Mesendoderm (in vitro differentiated cells): ENCODE results near the gene CFAP99.
A peak's percentile ranks its signal among the peaks of the same experiment; 100 is the strongest.

ENCODE experiments used
- DNase-seq: peaks from one replicate; pipeline ENCODE4 v3.0.0; 2013
- H2AK5ac ChIP-seq: 2 replicates; pipeline ENCODE4 v1.6.1; 2013; ENCODE audit warnings: low read length, inconsistent platforms
- H2BK120ac ChIP-seq: 2 replicates; pipeline ENCODE4 v1.6.1; 2013; ENCODE audit warnings: low read depth, mild to moderate bottlenecking, low read length, moderate library complexity, mixed read lengths
- H2BK15ac ChIP-seq: replicated peaks from 2 replicates; pipeline ENCODE4 v1.6.1; 2013; ENCODE audit warnings: low read depth, mild to moderate bottlenecking, moderate library complexity
- H2BK5ac ChIP-seq: 2 replicates; pipeline ENCODE4 v1.6.1; 2013; ENCODE audit warnings: low read length, inconsistent platforms
- H3K18ac ChIP-seq: 2 replicates; pipeline ENCODE4 v1.6.1; 2013; ENCODE audit warnings: mild to moderate bottlenecking, low read length, mixed read lengths
- H3K23ac ChIP-seq: one replicate; pipeline ENCODE4 v1.6.1; 2013; ENCODE audit warnings: low read length
- H3K27ac ChIP-seq: 2 replicates; pipeline ENCODE4 v1.5.1; 2013; ENCODE audit warnings: low read depth, mild to moderate bottlenecking, inconsistent platforms, low read length, moderate library complexity
- H3K27me3 ChIP-seq: 2 replicates; pipeline ENCODE4 v1.6.1; 2013; ENCODE audit warnings: low read length, control low read depth, mild to moderate bottlenecking, inconsistent platforms; ENCODE audit not compliant: insufficient read depth, poor library complexity
- H3K36me3 ChIP-seq: 2 replicates; pipeline ENCODE4 v1.6.1; 2013; ENCODE audit warnings: low read length, inconsistent platforms; ENCODE audit not compliant: control insufficient read depth, insufficient read depth
- H3K4ac ChIP-seq: one replicate; pipeline ENCODE4 v1.6.1; 2013; ENCODE audit warnings: low read depth, mild to moderate bottlenecking, low read length, moderate library complexity
- H3K4me1 ChIP-seq: 2 replicates; pipeline ENCODE4 v1.6.1; 2013; ENCODE audit warnings: low read depth, low read length, inconsistent platforms; ENCODE audit not compliant: control insufficient read depth
- H3K4me2 ChIP-seq: 2 replicates; pipeline ENCODE4 v1.6.1; 2013; ENCODE audit warnings: low read length
- H3K4me3 ChIP-seq: 2 replicates; pipeline ENCODE4 v1.5.1; 2013; ENCODE audit warnings: mild to moderate bottlenecking, low read length
- H3K56ac ChIP-seq: one replicate; pipeline ENCODE4 v1.6.1; 2013; ENCODE audit warnings: low read length
- H3K79me1 ChIP-seq: 2 replicates; pipeline ENCODE4 v1.6.1; 2013; ENCODE audit warnings: low read length, inconsistent platforms
- H3K79me2 ChIP-seq: 2 replicates; pipeline ENCODE4 v1.6.1; 2013; ENCODE audit warnings: mild to moderate bottlenecking, low read length; ENCODE audit not compliant: control insufficient read depth, insufficient read depth
- H3K9ac ChIP-seq: 2 replicates; pipeline ENCODE4 v1.6.1; 2013; ENCODE audit warnings: low read length, inconsistent platforms
- H4K5ac ChIP-seq: one replicate; pipeline ENCODE4 v1.6.1; 2013; ENCODE audit warnings: low read length
- H4K8ac ChIP-seq: one replicate; pipeline ENCODE4 v1.6.1; 2013; ENCODE audit warnings: low read depth, mild to moderate bottlenecking, control low read depth, low read length, moderate library complexity
- WGBS: extraction: QIAGEN DNeasy Blood & Tissue Kit; methylation state at CpG from one replicate; pipeline ENCODE4 v1.1.7; 2013; ENCODE audit warnings: low lambda C conversion rate, missing lambda C conversion rate; ENCODE audit not compliant: insufficient coverage; ENCODE audit errors: extremely low coverage; 5-methylcytosine and 5-hydroxymethylcytosine counted together

CFAP99 gene

DNA sequence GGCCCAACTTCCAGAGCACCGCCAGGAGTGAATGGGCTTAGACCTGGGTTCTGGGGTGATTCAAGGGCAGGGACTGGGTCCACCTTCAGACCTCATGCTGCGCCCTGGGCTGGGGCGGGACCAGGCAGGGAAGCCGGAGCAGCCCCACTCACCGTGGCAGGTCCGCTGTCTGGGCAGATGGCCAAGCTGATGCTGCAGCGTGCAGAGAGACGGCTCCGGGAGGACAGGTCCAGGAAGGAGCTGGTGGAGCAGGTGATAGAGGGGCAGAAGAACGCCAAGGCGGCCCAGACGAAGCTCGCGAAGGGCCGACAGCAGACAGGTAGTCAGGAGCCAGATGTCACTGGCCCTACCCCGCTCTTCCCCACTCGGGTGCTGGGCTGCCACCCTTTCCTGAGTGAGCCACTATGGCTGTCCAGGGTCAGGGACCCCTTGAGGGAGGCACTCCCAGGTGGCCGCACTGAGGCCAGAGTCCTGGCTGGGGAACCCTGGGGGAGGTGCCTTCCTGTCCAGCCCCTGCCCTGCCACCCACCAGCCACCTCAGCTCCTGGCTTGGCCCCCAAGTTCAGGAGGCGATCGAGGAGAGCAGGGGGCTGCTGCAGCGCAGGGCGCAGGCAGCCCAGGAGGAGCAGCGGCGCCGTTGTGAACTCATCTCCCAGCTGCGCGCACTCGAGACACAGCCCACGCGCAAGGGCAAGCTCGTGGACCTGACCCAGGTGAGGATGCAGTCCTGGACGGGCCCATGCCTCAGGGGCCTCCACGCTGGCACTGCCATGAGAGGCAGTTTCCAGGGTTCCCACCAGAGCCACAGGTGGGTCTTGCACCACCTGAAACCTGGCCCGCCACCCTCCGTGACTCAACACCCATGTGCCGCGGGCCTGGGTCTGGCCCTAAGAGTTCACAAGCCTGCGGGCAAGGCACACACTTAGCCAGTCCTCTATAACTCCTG lies 40.1 kb downstream of the CFAP99 start:
- no peak overlapping the region for H2BK120ac ChIP-seq
- H3K4me2 ChIP-seq = no peak overlapping the region
- H3K4me1 ChIP-seq = peaks cover 4% of the 10 kb centered on the region
- H3K4ac ChIP-seq = no peak overlapping the region
- H3K27me3 ChIP-seq = no peaks in the 10 kb centered on the region
- H2BK5ac ChIP-seq = no peak overlapping the region
- no peak overlapping the region for H3K56ac ChIP-seq
- H4K5ac ChIP-seq = no peak overlapping the region
- H3K79me1 ChIP-seq = no peaks in the 10 kb centered on the region
- DNase-seq = no peak
- no peak overlapping the region for H4K8ac ChIP-seq
- H3K18ac ChIP-seq = no peak overlapping the region
- H2BK15ac ChIP-seq = no peak overlapping the region
- H3K9ac ChIP-seq = no peak overlapping the region
- WGBS = no CpG with 5 or more reads among the region's 38 CpGs
- no peak overlapping the region for H2AK5ac ChIP-seq
- H3K27ac ChIP-seq = no peak overlapping the region
- no peaks in the 10 kb centered on the region for H3K36me3 ChIP-seq
- H3K4me3 ChIP-seq = no peak overlapping the region
- no peaks in the 10 kb centered on the region for H3K79me2 ChIP-seq
- H3K23ac ChIP-seq = no peak overlapping the region

DNA sequence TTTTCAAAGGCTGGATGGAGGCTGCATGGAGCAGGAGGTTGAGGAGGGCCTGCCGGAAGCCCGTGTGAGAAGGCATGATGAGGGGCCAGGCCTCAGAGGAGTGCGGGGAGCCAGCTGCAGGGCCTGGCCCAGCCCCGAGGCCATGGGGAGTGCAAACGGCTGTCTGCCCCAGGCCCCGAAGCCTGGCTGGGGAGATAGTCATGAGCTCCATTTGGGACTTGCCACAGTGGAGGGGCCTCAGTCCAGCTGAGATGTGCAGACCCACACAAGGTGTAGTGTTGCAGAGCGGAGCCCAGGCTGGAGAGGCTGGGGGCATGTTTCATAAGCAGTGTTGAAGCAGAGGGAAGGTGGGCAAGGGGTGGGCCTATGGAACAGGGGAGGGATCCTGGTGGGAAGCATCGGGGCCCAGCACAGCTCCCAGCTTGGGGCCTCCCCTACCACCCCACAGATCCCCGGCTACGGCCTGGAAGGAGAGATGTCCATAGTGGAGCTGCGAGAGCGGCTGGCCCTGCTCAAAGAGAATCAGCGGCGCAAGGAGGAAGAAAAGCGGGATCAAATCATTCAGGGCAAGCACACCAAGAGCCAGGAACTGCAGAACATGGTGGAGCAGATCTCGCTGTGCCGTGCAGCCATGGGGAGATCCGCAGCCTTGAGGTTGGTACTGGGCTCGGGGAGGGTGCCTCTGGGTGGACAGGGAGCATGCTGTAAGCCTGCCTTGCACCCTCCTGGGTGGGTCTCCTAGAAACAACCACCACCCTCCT lies 41.0 kb downstream of the CFAP99 start:
- no peak overlapping the region for H3K18ac ChIP-seq
- no peak for DNase-seq

DNA sequence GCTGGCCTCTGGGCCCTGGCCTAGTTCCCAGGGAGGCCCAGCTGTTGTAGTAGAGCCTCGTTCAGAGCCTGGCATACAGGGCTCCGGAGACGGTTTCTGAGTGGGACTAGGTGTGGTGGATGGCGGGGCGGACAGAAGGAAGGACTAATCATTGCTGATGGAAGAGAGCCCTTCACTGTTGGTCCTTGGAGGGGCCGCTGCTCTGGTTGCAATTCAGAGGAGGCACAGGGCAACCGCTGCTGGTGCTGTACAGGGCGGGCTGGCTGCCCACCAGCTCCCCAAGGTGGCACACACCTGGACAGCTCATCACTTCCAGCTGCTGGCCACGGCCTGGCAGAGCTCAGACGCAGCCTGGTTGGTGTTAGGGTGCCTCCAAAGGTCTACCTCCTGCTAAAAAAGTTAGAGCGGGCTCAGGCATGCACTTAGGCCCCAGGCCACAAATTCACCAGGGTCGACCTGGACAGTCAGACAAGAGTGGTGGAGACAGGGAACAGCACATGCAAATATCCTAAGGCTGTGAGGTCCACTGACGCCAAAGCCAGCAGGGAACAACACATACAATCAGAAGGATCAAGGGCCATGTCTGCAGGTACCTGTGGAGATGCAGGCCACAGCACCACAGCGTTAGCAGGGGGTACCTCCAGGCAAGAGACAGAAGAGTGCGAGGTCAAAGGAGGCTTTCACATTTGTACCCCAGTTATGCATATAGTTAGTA lies 42.6 kb downstream of the CFAP99 start:
- Histone ChIP-seq H3K18ac (no peak overlapping the region), H2BK120ac (no peak overlapping the region), H2BK15ac (no peak overlapping the region), H2AK5ac (no peak overlapping the region), H3K4me3 (no peak overlapping the region), H3K4me2 (no peak overlapping the region), H3K27ac (no peak overlapping the region), H3K9ac (no peak overlapping the region), H3K56ac (peak overlapping the region; percentile 59), H3K27me3 (no peaks in the 10 kb centered on the region), H3K79me1 (no peaks in the 10 kb centered on the region), H3K23ac (peak overlapping the region; percentile 75), H4K5ac (no peak overlapping the region), H4K8ac (no peak overlapping the region), H2BK5ac (no peak overlapping the region), H3K36me3 (no peaks in the 10 kb centered on the region), H3K4ac (no peak overlapping the region), H3K79me2 (no peaks in the 10 kb centered on the region), H3K4me1 (peaks cover 4% of the 10 kb centered on the region)
- peak; percentile 61 for DNase-seq
- WGBS = no CpG with 5 or more reads among the region's 15 CpGs

More for the DNA sequence above, 41.0 kb downstream of the CFAP99 start:
- H3K56ac ChIP-seq = no peak overlapping the region
- H2BK5ac ChIP-seq = no peak overlapping the region
- H3K4me2 ChIP-seq = no peak overlapping the region
- H3K27ac ChIP-seq = no peak overlapping the region
- H3K4ac ChIP-seq = no peak overlapping the region
- H2BK120ac ChIP-seq = no peak overlapping the region
- no peak overlapping the region for H4K5ac ChIP-seq
- peaks cover 4% of the 10 kb centered on the region for H3K4me1 ChIP-seq
- H3K79me1 ChIP-seq = no peaks in the 10 kb centered on the region
- no peak overlapping the region for H2AK5ac ChIP-seq
- H3K9ac ChIP-seq = no peak overlapping the region
- H3K4me3 ChIP-seq = no peak overlapping the region
- H3K27me3 ChIP-seq = no peaks in the 10 kb centered on the region
- no peak overlapping the region for H2BK15ac ChIP-seq
- no peak overlapping the region for H3K23ac ChIP-seq
- no peaks in the 10 kb centered on the region for H3K79me2 ChIP-seq
- no CpG with 5 or more reads among the region's 19 CpGs for WGBS
- no peak overlapping the region for H4K8ac ChIP-seq
- no peaks in the 10 kb centered on the region for H3K36me3 ChIP-seq

DNA sequence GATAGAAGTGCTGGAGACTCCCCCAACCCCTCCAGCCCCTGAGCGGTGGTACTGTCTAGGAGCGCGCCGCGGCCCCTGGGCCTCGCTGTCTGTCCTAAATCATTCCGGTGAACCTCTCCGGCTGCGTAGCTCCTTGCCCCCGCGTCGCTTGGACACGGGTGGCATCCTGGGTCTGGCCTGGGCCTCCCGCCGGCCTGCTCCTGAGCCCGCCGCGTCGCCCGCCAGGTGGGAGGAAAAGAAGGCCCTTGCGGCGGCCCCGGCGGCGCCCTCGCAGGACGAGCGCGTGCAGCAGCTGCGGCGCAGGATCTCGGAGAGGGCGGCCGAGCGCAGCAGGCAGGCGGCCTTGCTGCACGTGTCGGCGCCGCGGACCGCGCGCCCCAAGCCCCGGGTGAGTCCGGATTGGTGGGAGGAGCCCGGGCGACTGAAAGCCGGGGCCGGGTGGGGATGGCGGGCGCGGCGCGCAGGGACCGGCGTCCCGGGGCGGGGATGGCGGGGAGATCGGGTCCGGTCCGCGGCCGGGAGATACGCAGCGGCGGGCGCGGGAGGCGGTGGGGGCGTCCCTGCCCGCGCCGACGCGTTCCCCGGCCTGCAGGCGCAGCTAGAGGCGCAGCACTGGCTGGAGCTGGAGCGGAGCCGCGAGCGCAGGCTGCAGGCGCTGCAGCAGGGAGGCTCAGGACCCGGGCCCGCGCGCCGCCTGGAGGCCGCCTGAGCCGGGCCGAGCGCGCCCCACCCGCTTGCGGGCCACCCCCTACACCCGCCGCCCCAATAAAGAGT lies 43.6 kb downstream of the CFAP99 start:
- no peak overlapping the region for H4K8ac ChIP-seq
- no peak overlapping the region for H4K5ac ChIP-seq
- peak overlapping the region; percentile 64 for H3K9ac ChIP-seq
- no peaks in the 10 kb centered on the region for H3K79me2 ChIP-seq
- H3K36me3 ChIP-seq = no peaks in the 10 kb centered on the region
- peaks cover 4% of the 10 kb centered on the region for H3K4me1 ChIP-seq
- peak overlapping the region; percentile 88 for H3K56ac ChIP-seq
- peak; percentile 81 for DNase-seq
- peak overlapping the region; percentile 20 for H3K18ac ChIP-seq
- peak overlapping the region; percentile 9 for H3K4me2 ChIP-seq
- H3K4ac ChIP-seq = no peak overlapping the region
- H3K27me3 ChIP-seq = no peaks in the 10 kb centered on the region
- no peak overlapping the region for H2BK120ac ChIP-seq
- peak overlapping the region; percentile 97 for H3K23ac ChIP-seq
- no CpG with 5 or more reads among the region's 99 CpGs for WGBS
- H3K79me1 ChIP-seq = no peaks in the 10 kb centered on the region
- H2BK5ac ChIP-seq = no peak overlapping the region
- no peak overlapping the region for H3K4me3 ChIP-seq
- H2BK15ac ChIP-seq = no peak overlapping the region
- no peak overlapping the region for H3K27ac ChIP-seq
- H2AK5ac ChIP-seq = no peak overlapping the region

DNA sequence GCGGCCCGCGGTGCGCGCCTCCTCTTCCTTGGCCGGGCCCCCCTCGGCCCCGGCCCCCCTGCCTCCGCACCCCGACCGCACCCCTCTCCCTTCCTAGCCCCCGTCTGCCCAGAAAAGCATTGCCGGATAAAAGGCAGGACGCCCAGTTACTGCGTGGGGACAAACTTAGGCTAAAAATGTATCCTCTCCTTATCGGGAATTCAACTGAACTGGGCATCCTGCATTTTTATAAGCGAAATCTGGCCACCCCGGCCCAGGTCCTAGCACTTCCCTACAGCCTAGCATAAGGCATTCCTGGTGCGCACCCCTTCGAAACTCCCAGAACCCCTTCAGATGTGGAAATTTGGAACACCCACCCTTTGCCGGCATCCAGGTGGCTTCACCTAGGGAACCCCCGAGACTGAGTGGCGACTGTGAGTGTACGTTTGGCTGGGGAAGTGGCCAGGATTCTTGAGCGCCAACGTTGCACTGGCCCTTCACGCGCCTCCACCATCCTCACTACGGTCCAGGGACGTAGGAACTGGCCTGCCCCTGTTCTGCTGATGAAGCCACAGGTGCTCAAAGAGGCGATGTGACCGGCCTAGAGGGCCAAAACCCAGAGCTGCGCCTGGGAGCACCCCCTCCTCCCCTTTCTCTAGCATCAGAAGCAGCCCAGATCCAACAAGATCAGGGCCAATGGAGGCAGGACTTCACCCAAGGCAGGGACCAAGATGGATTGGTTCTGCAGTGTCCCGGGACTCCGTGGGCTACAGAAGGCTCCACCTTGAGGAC lies 44.4 kb downstream of the CFAP99 start:
- no peak overlapping the region for H2BK5ac ChIP-seq
- DNase-seq = peak; percentile 62
- no peak overlapping the region for H2BK120ac ChIP-seq
- H2BK15ac ChIP-seq = no peak overlapping the region
- no peaks in the 10 kb centered on the region for H3K79me1 ChIP-seq
- H3K4ac ChIP-seq = no peak overlapping the region
- no peak overlapping the region for H4K5ac ChIP-seq
- peak overlapping the region; percentile 29 for H3K9ac ChIP-seq
- H3K27me3 ChIP-seq = no peaks in the 10 kb centered on the region
- H3K27ac ChIP-seq = no peak overlapping the region
- peak overlapping the region; percentile 62 for H3K56ac ChIP-seq
- peaks cover 4% of the 10 kb centered on the region for H3K4me1 ChIP-seq
- H2AK5ac ChIP-seq = no peak overlapping the region
- no peak overlapping the region for H3K23ac ChIP-seq
- no CpG with 5 or more reads among the region's 35 CpGs for WGBS
- H4K8ac ChIP-seq = no peak overlapping the region
- H3K36me3 ChIP-seq = no peaks in the 10 kb centered on the region
- no peak overlapping the region for H3K4me3 ChIP-seq
- H3K18ac ChIP-seq = no peak overlapping the region
- peak overlapping the region; percentile 31 for H3K4me2 ChIP-seq
- peaks cover 2% of the 10 kb centered on the region for H3K79me2 ChIP-seq
